ENCODE results near the gene CNTRL. TPM values are rescaled to one million over a fixed set of nuclear protein-coding genes. Genes with fewer than 3 reads are reported as not detected.
A peak's percentile ranks its signal among the peaks of the same experiment; 100 is the strongest.

The CNTRL gene
- total RNA-seq, 1 donor from 2014 or later = 18.2 TPM

DNA sequence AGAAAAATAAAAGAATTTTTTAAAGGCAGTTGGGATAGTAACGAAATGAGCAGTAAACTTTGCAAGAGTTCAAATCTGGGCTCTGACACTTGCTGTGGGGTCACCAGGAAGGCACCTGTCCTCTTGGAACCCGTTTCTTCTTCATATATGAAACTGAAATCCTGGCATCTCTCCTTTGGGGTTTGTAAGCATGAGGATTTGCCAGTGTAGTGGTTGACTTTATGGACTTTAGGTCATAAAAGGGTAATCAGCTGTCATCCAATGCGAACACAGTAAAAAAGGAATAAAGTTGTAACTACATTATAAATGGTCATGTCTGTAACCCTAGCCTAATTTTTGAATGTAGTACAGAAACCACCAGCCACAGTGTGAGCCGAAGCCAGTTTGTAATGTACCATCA lies 125.6 kb downstream of the CNTRL start:
- Mint-ChIP-seq H3K4me1 (ENCODE audit: low read depth) (peaks cover 43% of the 10 kb centered on the region), H3K27me3 (peaks cover 5% of the 10 kb centered on the region), H3K27ac (peak overlapping the region; percentile 94)

GRCh38 chr9:121201045-121201737 lies 126.4 kb downstream of the CNTRL start:
- H3K27ac Mint-ChIP-seq = peak overlapping the region; percentile 96
- H3K4me3 Mint-ChIP-seq (ENCODE audit: low read depth) = peak overlapping the region; percentile 92
- no peak for TF ChIP-seq CTCF (IDR thresholded peaks at IDR 0.05; ENCODE audit: unreplicated experiment)
- peaks cover 36% of the 10 kb centered on the region for H3K4me1 Mint-ChIP-seq (ENCODE audit: low read depth)
- H3K27me3 Mint-ChIP-seq = peaks cover 5% of the 10 kb centered on the region
- no peaks in the 10 kb centered on the region for H3K9me3 Mint-ChIP-seq (ENCODE audit: low read depth)
- H3K36me3 Mint-ChIP-seq (ENCODE audit: insufficient read depth) = no peaks in the 10 kb centered on the region
- peak; percentile 31 for DNase-seq (ENCODE audit: low spot score, unreplicated experiment)

More for the DNA sequence above, 125.6 kb downstream of the CNTRL start:
- TF ChIP-seq CTCF (IDR thresholded peaks at IDR 0.05; ENCODE audit: unreplicated experiment) = no peak
- no peaks in the 10 kb centered on the region for H3K36me3 Mint-ChIP-seq (ENCODE audit: insufficient read depth)
- H3K4me3 Mint-ChIP-seq (ENCODE audit: low read depth) = peak overlapping the region; percentile 92
- H3K9me3 Mint-ChIP-seq (ENCODE audit: low read depth) = no peaks in the 10 kb centered on the region
- DNase-seq (ENCODE audit: low spot score, unreplicated experiment) = no peak

DNA sequence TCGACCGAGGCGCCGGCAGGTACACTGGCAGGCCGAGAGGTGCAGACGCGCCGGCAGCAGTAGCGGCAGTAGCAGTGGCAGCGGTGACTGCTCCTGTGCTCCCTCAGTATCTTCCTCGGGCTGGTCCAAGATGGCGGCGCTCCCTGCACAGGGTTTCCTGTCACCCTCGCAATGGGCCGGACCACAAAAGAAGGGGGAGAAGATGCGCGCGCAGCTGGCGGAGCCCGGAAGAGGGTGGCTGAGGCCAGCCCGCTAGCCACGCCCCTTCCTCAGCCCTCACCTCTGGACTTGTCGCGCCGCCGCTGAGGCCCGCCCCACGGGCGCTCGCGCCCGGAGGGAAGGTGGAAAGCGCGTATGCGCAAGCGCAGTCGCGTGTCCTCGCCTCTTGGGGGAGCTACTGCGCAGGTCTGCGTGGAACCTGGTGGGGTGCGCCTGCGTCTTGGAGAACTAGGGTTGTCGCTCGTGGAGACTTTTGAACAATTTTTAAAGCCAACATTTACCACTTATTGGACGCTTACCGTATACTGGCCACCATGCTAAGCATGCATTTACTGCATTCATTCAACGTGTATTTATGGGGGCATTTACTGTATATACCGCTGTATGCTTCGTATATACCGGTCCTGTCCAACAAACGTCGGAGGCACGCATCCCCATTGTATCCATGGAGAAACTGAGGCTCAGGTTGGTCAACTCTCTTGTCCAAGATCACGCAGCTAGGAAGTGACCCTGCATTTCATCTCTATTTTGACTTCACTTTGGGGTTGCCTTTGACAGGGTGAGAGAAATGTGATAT lies 127.2 kb downstream of the CNTRL start, which contains the start of gene RAB14:
TSS of gene RAB14 (minus strand) at position 132 of the 796 bp plus-strand sequence. CDS start 8,457 bp downstream, outside the sequence.
- H3K4me3 Mint-ChIP-seq (ENCODE audit: low read depth) = peak within 1 kb of the TSS; percentile 92
- H3K4me1 Mint-ChIP-seq (ENCODE audit: low read depth) = peaks cover 30% of the 10 kb centered on the region
- H3K27ac Mint-ChIP-seq = peak within 1 kb of the TSS; percentile 96
- peak; percentile 99 for DNase-seq (ENCODE audit: low spot score, unreplicated experiment)
- no peaks in the 10 kb centered on the region for H3K36me3 Mint-ChIP-seq (ENCODE audit: insufficient read depth)
- peak; percentile 60 for TF ChIP-seq CTCF (IDR thresholded peaks at IDR 0.05; ENCODE audit: unreplicated experiment)
- H3K27me3 Mint-ChIP-seq = peaks cover 5% of the 10 kb centered on the region
- H3K9me3 Mint-ChIP-seq (ENCODE audit: low read depth) = no peaks in the 10 kb centered on the region

GRCh38 chr9:121204121-121204520 lies 129.4 kb downstream of the CNTRL start:
- no peak for DNase-seq (ENCODE audit: low spot score, unreplicated experiment)
- Mint-ChIP-seq H3K4me3 (ENCODE audit: low read depth) (no peak overlapping the region), H3K4me1 (ENCODE audit: low read depth) (peaks cover 14% of the 10 kb centered on the region), H3K36me3 (ENCODE audit: insufficient read depth) (no peaks in the 10 kb centered on the region), H3K27me3 (peaks cover 5% of the 10 kb centered on the region), H3K9me3 (ENCODE audit: low read depth) (no peaks in the 10 kb centered on the region), H3K27ac (no peak overlapping the region)
- TF ChIP-seq CTCF (IDR thresholded peaks at IDR 0.05; ENCODE audit: unreplicated experiment) = no peak

DNA sequence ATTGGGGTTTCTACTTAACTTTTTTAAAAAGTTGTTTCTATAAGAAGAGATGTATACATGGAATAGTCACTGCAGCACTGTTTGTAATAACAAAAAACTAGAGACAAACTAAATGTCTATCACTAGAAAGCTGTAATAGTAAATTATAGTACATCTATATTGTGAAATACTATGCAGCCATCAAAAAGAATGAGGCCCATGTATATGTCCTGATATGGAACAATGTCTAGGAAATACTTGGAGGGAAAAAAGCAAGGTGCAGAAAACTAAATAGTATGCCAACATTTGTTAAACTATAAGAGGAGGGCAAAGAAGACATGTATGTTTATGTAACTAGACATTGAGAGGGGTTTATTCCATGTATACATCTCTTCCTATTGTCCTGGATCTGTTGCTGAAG lies 129.9 kb downstream of the CNTRL start:
- Mint-ChIP-seq H3K36me3 (ENCODE audit: insufficient read depth) (no peaks in the 10 kb centered on the region), H3K27ac (no peak overlapping the region), H3K27me3 (peaks cover 5% of the 10 kb centered on the region), H3K9me3 (ENCODE audit: low read depth) (no peaks in the 10 kb centered on the region), H3K4me3 (ENCODE audit: low read depth) (no peak overlapping the region), H3K4me1 (ENCODE audit: low read depth) (peaks cover 9% of the 10 kb centered on the region)
- no peak for TF ChIP-seq CTCF (IDR thresholded peaks at IDR 0.05; ENCODE audit: unreplicated experiment)
- no peak for DNase-seq (ENCODE audit: low spot score, unreplicated experiment)
